ENCODE results near the gene DPYSL3.

GRCh38 chr5:147348046-147348445, 161.8 kb downstream of the DPYSL3 start:
- TF ChIP-seq EZH2phosphoT487 (IDR thresholded peaks at IDR 0.05; ENCODE audit: insufficient read depth, low read depth) = no peak
- no peak for TF ChIP-seq EZH2 (IDR thresholded peaks at IDR 0.05; ENCODE audit: insufficient read depth, poor library complexity, severe bottlenecking)
